Head of caudate nucleus (tissue), 42 donors: ENCODE data around the gene ACSM2A.
"Not testable (repeated sequence)": the region's sequence is repeated elsewhere in the genome, so short reads cannot be mapped to it uniquely, and the experiment has no call there.

Experiments used
- DNase-seq, 42 donors: peaks; one replicate each; pipeline versions ENCODE4 v3.0.0 to v3.0.0-alpha.2; 2020 to 2021; ENCODE audit warnings: mixed read lengths in 7 of 42
- intact Hi-C: fragments of 100-400 bp; cut with DNase I; formaldehyde crosslinking; loops from one replicate; pipeline ENCODE4 v1.15.0; 2022

The ACSM2A gene, protein sequence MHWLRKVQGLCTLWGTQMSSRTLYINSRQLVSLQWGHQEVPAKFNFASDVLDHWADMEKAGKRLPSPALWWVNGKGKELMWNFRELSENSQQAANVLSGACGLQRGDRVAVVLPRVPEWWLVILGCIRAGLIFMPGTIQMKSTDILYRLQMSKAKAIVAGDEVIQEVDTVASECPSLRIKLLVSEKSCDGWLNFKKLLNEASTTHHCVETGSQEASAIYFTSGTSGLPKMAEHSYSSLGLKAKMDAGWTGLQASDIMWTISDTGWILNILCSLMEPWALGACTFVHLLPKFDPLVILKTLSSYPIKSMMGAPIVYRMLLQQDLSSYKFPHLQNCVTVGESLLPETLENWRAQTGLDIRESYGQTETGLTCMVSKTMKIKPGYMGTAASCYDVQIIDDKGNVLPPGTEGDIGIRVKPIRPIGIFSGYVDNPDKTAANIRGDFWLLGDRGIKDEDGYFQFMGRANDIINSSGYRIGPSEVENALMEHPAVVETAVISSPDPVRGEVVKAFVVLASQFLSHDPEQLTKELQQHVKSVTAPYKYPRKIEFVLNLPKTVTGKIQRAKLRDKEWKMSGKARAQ

DNA sequence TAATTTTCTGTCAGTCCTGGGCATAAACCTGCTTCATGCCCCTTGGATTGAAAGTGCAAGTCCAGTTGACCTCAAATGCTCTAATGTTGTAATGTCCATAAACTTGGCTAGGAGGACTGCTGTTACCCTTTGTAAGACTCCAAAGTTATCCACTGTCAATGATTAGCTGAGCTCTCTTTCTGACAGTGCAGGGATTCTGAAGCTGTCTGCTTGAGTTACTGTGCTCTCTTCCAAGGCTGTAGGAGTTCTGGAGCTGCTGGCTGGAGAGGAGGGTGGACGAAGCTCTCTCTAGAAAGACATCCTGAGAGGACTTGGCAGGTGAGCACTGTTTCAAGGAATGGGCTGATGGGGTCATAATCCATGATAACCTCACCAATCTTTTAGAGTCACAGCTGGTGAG lies at the start of gene ACSM2A:
ACSM2A (plus strand) TSS at position 158 of the 400 bp plus-strand sequence. CDS start 8,594 bp downstream, outside the sequence.
- intact Hi-C loops, DNase-seq: not testable (repeated sequence)

DNA sequence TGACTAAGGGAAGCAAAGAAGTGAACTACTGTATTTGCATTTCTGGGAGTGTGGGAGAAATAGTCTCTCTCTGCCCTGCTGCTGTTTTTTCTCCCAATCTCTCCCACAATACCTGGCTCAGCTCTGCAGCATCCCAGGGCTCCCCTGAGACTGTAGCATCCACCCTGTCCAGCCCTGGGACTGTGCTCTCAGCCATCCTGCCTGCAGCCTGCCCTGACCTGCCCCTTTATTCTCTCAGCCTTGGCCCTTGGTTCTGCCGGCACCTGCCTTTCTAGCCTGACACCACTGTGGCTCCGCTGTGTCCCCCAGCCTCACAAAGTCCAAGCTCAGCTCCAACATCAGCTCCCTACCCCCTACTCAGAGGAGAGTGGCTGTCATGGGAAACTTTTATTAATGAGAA lies 48.7 kb upstream of the ACSM2A start:
- intact Hi-C loops = no loop called here

DNA sequence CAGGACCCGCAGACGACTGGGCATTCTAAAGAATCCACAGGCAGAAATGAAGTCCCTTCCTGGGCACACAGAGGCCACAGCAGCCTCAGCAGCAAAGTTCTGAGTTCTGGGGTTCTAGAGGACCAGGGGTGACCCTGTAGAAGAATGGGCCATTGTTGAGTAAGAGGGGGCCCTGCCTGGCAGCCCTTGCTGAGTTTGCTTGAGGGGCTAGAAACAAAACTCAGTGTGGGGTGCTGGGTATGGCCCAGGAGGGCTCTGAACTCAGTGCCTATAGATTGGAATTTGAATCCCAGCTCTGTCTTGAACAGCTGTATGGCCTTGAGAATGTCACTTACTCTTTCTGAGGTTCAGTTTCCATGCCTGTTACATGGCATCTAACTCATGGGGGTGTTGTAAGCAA lies 46.7 kb upstream of the ACSM2A start, which contains the start of gene PDILT:
PDILT (minus strand) TSS at position 101 of the 400 bp plus-strand sequence. CDS start 5,437 bp downstream, outside the sequence.
- intact Hi-C loops = no loop called here
- no peak for DNase-seq

More for the DNA sequence above, 48.7 kb upstream of the ACSM2A start:
- DNase-seq = no peak

DNA sequence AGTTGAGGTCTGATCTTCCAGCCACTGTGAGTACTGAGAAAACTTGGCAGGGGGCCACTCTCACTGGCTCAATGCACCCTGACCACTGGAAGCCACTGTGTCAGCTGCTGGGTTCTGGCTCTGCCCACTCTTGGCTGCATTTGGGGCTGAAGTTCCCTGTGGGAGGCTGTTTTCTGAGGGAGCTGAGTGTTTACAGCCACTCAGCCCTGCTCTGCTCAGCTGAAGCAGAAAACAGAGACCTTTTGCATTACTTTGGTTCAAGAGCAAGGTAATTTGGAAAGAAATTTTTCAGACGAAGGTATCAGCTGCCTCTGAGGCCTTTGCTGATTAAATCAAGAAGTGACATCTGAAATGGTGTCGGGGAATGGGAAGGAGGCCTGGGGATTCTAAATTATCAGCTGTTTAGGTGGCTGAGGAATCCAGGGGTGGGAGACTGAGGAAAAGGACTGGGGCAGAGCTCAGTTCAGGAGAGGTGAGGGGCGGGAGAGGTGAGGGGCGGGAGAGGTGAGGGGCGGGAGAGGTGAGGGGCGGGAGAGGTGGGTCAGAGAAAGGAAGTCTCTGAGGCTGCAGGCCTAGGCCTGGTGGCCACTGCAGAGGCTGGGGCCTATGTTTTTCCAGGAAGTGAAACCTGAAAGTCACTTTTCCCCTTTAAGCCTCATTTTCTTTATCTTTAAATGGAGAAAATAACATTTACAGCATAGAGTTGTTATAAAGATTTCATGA lies 41.8 kb upstream of the ACSM2A start, which contains the start of gene ACSM5:
ACSM5 (plus strand) TSS at position 137 of the 723 bp plus-strand sequence. CDS start 1,951 bp downstream, outside the sequence.
- DNase-seq = peak; percentile 35 to 84 (median 68)
- intact Hi-C loops = no loop called here

DNA sequence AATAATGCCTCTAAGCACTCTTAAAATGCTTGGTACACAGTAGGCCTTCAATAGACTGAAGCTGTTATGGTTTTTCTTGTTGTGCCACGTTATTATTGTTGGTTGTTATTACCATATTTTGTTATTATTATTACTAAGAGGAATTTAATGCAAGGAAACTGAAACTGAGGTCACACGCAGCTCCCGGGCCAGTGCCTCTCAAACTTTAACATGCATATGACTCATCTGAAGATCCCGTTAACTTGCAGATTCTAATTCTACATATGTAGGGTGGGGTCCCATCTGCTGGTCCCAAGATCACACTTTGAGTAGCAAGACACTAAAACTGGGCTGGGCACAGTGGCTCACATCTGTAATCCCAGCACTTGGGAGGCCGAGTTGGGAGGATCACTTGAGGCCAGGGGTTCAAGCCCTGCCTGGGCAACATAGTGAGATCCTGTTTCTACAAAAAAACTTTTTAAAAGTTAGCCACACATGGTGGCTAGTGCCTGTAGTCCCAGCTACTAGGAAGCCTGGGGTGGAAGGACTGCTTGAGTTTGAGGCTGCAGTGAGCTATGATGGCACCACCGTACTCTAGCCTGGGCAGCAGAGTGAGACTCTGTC lies 41.1 kb upstream of the ACSM2A start:
- no peak for DNase-seq
- intact Hi-C loops = no loop called here

DNA sequence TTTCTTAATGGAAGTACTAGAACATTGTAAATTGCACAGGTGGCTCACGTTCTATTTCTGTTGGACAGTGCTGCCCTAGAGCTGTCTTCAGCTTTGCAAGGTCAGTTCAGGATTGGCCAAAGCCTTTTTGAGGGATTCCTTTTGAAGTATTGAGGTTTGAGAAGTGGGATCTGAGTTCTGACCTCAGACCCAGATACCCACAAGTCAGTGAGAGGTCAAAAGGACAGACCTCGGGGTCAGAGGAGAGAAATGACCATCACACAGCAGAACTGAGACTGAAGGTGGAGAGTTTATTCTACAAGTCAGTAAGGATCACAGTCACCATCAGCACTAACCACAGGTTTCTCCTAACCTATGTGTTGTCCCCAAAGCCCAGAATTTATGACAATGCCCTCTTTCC lies 40.3 kb upstream of the ACSM2A start:
- intact Hi-C loops = no loop called here
- DNase-seq = no peak

DNA sequence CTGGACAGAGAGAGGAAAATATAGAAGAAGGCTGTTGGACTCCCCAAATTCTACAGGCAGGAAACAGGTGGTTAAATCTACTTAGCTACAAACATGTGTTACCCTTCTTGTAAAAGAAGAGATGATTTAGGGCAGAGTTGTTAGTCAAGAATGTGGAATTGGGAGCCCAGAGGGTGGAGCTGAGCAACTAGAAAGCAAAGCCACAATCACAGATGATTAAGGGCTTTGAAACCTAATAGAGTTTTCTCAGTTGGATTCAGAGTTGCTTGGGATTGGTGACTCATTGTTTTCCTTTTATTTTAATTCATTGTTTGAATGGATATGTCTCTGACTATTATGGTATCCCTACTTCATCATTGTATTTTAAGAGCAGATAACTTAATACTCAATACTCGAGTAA lies 35.8 kb upstream of the ACSM2A start:
- intact Hi-C loops = no loop called here
- no peak for DNase-seq

DNA sequence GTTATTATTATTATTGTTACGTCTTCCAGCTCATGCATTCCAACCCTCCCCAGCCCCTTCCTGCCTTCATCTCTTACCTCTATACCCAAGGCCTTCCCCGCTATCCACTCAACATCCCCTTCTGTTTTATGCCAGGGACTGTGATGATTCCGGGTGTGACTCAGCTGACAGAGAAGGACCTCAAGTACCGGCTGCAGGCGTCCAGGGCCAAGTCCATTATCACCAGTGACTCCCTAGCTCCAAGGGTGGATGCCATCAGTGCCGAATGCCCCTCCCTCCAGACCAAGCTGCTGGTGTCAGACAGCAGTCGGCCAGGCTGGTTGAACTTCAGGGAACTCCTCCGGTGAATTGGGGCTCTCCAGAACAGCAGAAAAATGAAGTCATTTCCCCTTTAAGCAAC lies 32.2 kb upstream of the ACSM2A start:
- intact Hi-C loops, DNase-seq: not testable (repeated sequence)

DNA sequence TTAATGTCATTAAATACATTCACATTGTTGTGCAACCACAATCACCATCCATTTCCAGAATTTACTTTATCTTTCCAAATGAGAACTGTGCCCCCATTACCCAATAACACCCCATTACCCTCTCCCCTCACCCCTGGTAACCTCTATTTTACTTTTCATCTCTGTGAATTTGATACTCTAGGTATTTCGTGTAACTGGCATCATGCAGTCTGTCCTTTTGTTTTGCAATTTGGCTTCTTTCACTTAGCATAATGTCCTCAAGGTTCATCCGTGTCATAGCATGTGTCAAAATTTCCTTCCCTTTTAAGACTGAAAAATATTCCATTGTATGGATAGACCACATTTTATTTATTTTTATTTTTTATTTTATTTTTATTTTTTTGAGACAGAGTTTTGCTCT lies 29.6 kb upstream of the ACSM2A start:
- intact Hi-C loops, DNase-seq: not testable (repeated sequence)

DNA sequence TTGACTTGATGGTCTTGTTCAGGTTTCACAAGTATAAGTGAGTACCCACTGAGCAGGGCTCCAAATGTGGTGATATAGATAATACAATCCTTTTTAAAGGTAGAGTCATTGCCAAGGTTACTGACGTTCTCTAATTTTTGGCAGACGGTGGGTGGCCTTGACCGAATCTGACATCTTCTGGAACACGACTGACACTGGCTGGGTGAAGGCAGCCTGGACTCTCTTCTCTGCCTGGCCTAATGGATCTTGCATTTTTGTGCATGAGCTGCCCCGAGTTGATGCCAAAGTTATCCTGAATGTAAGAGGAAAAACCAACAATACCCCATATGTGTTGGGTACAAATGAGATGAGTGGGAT lies 27.6 kb upstream of the ACSM2A start:
- intact Hi-C loops, DNase-seq: not testable (repeated sequence)

DNA sequence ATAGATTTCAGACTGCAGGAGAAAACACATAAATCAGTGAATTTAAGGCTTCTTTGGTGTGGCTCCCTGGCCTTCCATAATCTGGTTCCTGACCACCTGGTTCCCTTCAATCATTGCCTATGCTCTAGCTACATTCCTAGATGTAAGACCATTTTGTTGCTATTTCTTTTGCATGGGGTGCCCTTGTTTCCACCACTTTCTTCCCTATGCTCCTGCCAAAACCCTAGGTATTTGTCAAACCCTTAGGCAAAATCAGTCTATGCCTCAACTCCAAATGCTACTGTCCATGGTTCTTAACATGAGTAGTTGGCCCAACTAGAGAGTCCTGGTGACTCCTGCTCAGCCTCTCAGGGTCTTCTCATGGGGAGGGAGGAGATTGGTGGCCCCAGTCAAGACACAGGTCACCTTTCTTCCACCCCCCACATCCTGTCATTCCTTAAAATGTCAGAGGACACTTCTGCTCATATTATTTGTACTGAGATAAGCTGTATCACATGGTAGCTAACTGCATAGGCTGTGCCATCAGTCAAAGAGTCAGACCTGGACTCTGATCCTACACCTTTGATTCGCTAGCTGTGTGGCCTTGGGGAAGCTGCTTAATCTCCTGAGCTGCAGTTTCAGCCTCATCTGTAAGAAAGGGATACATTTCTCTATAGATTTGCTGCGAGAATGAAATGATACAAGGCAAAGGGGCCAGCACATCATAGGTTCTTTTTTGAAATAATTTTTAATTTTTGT lies 27.0 kb upstream of the ACSM2A start:
- intact Hi-C loops = no loop called here
- no peak for DNase-seq

DNA sequence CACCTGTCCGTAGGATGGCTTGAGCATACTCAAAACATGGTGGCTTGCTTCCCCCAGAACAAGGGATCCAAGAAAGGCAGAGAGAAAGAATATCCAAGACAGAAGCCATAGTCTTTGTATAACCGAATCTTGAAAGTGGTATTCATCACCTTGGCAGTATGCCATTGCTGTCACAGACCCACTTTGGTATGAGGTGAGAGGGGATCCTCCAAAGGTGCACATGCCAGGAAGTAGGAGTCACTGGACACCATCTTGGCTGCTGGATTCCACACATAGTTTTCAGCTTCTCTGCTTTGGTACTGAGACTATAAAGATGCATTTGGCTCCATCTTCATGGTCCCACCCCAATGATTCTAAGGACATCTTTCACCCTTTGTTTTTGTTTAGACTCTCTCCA lies 23.9 kb upstream of the ACSM2A start:
- DNase-seq, intact Hi-C loops: not testable (repeated sequence)

DNA sequence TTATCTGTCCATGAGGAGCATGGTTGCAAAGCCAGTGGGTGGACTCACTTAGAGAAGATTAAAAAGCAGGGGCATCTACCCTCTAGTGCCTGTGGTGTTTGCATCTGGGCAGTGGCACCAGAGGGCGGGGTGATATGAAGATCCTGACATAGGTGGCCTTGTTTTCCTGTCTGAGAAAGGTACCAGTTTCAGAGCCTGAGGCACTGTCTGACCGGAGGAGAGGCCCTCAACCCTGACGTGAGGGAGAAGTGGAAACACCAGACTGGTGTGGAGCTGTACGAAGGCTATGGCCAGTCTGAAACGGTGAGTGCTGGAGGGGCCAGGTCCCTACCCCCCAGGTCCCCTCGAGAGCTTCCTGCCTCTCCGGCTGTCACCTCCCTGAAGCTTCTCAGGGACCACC lies 21.8 kb upstream of the ACSM2A start:
- intact Hi-C loops, DNase-seq: not testable (repeated sequence)

DNA sequence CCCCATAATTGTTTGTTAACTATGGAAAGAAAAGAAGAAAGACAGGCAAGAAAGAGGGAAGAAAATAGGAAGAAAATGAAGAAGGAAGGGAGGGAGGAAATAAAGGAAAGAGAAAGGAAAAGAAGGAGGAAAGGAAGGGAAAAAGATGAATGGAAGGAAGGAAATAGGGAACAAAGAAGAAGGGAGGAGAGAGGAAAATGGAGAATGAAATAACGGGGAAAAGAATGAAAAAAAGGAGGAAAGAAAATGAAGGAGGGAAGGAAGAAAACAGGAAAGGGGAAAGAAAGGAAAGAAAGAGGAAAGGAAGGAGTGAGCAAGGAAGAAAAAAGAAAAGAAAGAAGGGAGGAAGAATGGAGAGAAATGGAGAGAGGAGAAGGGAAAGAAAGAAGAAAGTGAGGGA lies 20.8 kb upstream of the ACSM2A start:
- intact Hi-C loops = not testable (repeated sequence)

DNA sequence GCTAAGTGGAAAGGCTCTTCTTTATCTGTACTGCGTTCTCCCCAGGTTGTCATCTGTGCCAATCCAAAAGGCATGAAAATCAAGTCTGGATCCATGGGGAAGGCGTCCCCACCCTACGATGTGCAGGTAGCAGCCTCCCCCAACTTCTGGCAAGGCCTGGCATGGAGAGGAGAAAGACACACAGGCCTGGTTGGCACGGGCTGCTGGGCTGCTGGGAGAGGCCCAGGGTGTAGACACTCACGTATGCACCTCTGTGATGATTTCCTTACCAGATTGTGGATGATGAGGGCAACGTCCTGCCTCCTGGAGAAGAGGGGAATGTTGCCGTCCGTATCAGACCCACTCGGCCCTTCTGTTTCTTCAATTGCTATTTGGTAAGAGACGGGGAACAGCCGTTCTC lies 20.4 kb upstream of the ACSM2A start:
- DNase-seq = no peak
- intact Hi-C loops = no loop called here

More for the DNA sequence above, 20.8 kb upstream of the ACSM2A start:
- not testable (repeated sequence) for DNase-seq

DNA sequence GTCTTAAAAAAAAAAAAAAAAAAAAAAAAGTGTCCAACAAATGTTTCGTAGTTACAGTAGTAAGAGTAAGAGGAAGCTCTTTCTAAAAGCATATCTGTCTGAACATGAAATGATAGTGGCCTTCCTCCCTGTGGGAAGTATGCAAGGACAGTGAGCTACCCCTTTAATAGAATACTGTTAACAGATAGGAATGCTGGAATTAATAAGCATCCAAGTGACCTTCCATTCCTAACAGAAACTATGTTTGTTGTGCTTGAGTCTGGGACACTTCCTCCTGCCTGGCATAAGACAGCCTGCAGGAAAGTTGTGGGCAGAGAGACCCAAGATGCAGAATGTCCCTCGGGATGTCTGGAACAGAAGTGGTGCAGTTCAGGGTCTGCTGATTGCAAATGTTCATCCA lies 12.4 kb upstream of the ACSM2A start:
- intact Hi-C loops, DNase-seq: not testable (repeated sequence)

DNA sequence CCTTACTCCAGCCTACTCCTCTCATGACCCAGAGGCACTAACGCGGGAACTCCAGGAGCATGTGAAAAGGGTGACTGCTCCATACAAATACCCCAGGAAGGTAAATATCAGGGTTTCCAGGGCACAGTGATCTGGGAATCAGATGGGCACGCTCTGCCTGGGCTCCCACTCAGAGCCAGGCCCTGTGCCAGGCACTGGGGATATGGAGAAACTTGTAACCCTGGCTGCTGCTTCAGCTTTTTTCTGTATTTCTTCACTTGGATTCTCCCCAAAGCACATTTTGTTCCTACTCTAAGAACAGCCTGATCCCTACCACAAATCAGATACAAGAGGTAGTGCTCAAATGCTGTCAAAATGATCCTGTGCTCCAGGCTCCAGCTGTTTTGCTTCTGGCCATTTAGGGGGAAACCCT lies 11.5 kb upstream of the ACSM2A start:
- DNase-seq, intact Hi-C loops: not testable (repeated sequence)

DNA sequence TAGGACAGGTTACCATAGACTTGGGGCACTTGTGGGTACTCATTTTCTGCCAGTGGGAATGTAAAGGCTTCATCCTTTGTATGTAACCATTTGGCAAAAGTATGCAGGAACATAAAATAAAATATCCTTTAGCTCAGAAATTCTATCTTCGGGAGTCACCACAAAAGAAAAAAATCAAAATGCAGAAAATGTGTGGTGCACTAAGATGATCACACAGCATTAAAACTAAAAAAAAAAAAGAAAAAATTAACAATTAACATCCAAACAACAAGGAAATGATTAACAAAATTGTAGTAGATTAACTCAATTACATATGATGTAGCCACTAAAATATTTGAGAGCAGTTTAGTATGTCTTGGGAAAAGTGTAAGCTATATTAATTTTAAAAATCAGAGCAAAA lies 10.6 kb upstream of the ACSM2A start:
- DNase-seq, intact Hi-C loops: not testable (repeated sequence)

DNA sequence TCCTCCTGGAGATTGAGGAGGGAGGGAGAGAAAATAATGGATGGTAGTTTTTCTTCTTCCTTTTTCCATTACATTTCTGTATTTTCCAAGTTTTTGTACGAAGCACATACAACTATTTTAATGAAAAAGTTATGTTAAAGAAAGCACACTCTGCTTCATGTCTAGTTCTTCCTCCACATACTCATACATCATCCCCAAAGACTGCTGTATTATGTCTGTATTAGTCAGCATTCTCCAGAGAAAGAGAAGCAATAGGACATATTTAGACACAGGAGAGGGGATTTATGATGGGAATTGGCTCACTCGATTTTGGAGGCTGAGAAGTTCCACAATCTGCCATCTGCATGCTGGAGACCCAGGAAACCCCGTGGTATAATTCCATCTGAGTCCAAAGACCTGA lies 10.1 kb upstream of the ACSM2A start:
- DNase-seq = no peak
- intact Hi-C loops = no loop called here
